IPS-NIHi11 (cell line): Measurements from ENCODE around the gene C16orf89.
A peak's percentile ranks its signal among the peaks of the same experiment; 100 is the strongest.

Source experiments
- DNase-seq: peaks from one replicate; pipeline ENCODE4 v3.0.0; 2012; ENCODE audit warnings: mixed read lengths, low spot score

Gene C16orf89

DNA sequence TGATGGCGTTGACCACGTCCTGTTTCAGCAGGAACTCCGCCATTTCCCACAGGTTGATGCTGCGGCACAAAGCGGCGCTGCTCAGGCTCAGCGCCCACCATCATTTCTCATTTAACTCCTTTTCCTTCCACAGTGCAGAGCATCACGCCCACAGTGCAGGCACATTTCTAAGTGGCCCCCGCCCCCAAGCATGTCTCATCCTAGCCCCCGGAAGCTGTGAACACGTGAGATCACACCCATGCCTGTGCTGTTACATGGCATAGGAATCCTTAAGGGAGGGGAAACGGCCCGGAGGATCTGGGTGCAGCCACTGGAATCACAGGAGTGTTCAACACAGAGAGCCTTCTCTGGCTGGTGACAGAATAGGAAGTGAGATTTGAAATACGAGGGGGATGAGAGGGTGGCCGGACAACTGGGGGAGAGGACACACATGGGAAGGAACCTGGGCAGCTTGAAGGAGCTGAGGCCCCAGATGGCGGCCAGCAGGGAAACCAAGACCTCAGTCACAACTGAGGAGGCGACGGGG lies 36.7 kb downstream of the C16orf89 start:
- no peak for DNase-seq

DNA sequence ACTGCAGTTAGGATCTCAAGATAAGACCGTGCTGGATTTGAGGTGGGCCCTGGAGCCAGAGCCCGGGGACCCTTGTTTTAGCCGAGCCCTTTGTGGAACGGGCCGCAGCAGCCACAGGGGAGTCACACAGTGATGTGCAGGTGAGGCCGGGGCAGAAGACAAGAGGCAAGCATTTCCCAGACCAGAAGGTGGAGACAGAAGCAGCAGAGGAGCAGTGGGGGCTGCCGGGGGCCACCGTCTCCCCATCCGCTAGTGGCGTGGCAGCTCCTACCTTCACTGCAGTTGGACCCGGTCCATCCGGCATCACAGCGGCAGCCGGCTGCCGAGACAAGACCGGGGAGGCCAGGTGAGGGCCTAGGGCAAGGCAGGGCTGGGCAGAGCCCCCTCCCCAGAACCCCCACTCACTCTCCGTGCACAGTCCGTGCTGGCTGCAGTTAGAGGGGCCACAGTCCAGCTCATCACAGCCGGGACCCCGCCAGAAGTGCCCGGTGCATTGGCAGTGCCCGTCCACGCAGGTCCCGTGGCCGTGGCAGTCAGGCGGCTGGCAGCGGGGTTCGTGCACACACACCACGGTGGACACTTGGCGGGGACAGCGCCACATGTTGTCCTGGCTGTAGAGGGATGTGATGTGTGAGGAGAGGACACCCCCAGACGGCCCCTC lies 38.1 kb downstream of the C16orf89 start:
- DNase-seq: no peak

DNA sequence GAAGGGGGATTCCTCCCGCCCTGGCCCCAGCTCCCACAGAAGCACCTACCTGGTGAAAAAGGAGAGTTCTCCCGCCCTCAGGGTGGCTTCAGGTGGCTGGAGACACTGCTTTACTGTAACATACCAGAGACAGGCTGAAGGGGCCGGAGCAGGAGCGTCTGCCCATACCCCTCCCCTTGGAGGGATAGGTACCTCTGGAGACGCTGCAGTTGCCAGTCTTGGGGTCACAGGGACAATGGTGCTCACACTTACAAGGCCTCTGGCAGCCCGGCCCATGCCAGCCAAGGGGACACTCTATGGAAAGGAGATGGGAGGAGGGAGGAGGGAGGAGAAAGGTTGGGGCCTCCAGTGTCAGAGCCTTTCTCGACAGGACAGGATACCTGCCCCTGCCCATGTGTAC lies 38.7 kb downstream of the C16orf89 start:
- no peak for DNase-seq

DNA sequence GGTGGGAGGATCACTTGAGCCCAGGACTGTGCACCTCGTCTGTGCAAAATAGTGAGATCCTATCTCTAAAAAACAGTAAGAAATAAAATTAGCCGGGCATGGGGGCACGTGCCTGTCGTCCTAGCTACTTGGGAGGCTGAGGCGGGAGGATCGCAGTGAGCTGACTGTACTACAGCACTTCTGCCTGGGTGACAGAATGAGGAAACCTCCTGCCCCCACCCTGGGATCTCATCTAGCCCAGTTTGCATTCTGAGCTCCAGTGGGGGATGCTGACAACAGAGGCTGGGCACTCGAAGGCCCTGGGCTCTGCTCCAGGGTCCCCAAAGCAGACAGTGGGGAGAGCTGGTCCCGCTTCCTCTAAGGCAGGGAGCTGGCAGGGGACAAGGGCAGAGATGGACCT lies 39.1 kb downstream of the C16orf89 start:
- no peak for DNase-seq

DNA sequence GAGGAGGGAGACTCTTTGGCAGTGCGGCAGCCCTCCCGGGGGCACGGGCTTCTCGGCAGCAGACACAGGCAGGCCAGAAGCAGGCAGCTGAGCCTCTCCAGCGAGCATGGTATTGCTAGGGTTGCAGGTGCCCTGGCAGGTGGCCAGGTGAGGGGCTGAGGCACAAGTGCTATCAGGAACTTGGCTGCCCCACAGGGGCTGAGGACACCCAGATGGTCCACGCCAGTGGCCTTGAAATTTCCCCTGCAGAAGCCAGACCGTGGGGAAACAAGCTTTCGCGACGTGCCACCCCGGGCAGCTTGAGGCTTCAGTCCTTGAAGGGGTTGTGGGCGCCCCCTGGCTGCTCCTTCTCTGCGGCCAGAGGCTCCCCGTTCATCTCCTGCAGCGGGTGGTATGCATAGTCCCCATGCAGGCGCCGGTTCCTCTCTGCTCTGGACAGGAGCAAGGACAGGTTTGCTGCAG lies 40.6 kb downstream of the C16orf89 start:
- DNase-seq: peak; percentile 88

DNA sequence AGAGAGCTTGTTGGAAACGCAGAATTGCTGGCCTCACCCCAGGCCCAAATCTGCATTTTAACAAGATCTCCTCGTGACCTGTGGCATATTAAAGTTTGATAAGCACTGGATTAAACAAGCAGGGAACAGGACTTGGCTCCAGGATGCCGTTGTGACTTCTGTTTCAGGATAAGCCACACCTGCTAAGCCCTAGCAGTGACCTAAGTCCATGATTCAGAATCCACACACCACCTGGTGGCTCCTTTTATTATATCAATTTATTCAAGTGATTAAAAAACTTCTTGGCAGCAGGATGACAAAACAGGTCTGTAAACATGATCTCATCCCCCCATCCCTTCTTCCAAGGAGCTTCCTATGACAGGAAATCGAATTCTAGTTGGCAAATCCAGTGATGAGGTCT lies 41.1 kb downstream of the C16orf89 start:
- no peak for DNase-seq

DNA sequence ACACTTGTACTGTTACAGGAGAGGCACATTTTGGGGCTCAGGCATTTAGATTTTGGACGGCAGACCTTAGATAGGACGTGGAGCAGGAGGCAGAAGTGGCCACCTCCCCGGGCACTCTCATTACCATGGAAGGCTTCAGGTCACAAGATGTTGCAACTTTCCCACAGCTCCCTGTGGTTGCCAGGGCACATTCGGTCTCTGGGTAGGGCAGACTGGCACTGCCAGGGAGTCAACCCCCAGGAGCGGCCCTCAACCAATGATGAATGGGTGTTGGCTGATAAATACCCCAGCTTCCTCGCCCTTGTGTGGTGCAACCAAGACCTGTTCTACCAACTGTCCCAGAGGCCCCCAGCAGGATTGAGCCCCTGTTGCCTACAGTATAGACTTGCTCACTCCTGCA lies 43.2 kb downstream of the C16orf89 start:
- no peak for DNase-seq

DNA sequence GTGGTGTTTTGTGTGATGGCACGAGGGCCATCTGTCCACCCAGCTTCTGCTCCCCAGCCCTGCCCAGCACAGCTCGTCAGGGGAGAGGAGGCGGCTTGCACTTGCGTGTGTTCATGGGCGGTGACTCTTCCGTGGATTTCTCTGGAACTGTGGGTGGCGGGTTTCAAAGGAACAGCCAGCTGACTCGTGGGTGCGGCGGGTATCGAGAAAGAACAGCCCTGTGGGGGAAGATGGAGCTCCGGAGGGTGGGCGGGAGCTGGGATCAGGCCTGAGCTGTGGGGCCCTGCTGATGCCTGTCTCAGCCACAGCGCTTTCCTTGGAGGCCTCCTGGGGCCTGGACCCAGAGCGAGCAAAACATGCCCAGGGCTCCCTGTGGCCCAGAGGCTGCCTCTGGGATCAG lies 45.2 kb downstream of the C16orf89 start:
- DNase-seq: no peak

DNA sequence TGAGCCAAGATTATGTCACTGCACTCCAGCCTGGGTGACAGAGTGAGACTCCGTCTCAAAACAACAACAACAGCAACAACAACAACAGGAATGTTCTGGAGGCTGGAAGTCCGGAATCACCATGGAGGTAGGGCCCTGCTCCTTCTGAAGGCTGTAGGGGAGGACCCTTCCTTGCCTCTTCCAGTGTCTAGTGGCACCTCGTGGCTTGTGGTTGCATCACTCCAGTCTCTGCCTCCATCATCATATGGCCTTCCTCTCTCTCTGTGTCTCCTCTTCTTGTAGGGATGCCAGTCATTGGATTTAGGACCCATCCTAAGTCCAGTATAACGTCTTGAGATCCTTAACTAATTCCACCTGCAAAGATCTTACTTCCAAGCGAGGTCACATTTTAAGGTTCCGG lies 46.0 kb downstream of the C16orf89 start:
- DNase-seq: no peak

DNA sequence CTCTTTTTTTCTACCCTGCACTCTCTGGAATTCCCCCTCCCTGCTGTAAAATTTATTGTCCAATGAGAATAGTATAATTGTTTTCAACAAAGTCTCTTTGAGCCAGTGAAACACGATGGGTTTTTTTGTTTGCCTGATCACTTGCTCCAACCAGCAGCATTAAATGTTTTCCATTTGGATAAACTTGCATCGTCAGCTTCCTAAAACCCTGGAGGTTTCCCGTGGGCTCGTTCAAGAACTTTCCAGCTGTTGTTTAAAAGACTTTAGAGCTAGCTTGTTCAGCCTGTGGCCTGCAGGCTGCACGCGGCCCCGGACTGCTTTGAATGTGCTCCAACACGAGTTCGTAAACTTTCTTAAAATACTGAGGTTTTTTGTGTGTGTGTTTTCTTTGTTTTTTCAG lies 47.0 kb downstream of the C16orf89 start:
- DNase-seq: no peak

DNA sequence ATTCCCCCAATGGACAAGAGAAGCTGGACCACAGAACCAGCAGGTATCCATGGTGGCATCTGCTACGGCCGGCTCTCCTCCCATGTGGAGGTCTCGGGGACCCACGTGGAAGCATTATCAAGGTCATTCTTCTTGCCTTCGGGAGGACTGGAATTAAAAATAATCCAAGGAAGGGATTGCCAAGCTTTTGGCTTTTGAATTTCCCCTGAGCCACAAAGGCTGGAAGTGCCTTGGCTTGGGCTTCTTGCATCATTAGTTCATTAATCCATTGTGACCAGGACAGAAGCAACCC lies 48.1 kb downstream of the C16orf89 start:
- DNase-seq: no peak

DNA sequence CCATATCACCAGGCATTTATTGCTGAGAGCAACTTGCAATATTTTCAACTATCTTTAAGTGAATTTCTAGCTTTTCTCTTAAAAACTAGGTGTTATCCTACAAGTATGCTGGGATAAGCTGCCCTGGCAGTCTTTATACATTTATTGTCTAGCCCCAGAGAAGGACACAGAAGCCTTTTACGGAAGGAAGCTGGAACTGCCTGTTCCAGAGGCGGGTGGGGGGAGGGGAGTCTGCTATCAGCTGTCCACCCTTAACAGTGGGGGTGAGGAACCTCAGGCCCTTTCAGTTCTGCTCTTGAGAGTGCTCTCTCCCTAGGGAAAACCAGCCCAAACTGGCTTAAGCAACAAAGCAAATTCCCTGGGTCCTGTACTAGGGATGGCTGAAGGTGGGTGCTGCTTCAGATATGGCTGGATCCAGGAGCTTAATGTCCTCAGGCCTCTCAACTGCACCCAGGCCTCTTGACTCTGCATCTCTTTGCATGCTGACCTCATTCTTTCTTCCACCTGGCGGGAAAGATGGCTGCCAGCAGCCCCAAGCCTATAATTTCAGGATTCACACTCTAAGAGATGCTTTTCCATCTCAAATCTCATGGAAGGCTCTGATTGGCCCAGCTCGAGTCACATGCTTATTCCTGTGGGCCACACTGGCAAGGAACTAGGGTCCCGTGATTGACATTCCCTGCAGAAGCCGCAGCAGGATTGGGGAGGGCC lies 48.6 kb downstream of the C16orf89 start:
- DNase-seq: no peak

DNA sequence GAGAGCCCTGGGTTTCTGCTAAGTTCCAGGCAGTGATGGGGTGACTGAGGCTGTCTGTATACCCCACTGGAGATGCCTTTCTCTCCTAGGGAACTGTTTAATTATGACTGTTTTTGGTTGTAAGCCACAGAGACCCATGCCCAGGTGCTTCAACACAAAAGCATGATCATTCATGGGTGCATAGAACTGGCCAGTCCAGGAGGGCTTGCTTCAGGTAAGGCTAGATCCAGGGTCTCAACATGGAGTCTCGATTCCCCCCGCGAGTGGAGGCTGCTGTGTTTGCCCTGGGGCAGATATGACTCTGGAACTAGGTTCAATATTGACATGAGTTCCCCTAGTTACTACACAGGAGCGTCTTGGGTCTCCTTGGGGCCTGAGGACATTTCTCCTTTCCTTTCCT lies 49.9 kb downstream of the C16orf89 start:
- no peak for DNase-seq

DNA sequence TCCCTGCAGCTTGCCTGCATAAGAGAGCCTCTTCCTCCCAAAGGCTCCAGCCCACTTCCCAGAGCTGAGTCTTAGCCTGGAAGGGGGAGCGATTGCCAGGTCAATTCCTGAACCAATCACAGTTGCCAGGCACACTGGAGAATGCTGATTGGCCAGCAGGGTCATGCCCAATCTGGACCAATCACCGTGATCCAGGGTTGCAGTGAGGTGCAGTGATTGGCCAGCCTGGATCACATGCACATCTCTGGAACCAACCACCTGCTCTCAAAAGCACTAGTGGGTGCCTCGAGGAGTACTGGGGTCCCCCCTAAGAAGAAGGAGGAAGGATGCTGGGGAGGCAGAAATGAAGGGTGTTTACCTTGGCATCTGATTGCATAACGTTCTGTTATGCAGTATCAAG lies 50.4 kb downstream of the C16orf89 start:
- peak; percentile 70 for DNase-seq

DNA sequence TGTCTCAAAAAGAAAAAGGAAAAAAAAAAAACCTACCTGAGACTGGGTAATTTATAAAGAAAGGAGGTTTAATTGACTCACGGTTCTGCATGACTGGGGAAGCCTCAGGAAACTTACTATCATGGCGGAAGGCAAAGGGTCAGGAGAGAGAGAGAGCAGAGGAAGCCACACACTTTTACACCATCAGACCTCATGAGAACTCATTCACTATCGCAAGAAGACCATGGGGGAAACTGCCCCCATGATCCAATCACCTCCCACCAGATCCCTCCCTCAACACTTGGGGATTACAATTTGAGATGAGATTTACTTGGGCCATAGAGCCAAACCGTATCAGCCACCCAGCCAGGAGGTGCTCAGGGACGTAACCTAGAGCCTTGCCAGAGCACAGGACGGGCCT lies 52.9 kb downstream of the C16orf89 start:
- no peak for DNase-seq

DNA sequence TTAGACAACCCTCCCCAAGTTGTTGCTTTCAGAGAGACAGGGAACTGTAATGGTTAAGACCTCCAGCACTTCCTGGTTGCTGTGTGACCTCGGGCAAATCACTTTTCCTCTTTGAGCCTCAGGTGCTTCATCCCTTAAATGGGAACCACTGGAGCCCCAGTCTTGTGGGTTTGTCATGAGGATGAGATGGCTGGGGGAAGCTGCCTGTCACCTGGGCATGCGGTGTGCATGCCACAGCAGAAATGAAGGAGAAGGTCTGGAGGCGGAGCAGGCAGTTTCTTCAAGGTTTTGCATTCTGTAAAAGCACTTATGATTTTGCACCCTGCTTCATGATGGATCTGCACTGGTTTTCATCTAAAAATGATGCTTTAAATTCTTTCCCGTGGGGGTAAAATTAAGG lies 54.1 kb downstream of the C16orf89 start:
- no peak for DNase-seq

DNA sequence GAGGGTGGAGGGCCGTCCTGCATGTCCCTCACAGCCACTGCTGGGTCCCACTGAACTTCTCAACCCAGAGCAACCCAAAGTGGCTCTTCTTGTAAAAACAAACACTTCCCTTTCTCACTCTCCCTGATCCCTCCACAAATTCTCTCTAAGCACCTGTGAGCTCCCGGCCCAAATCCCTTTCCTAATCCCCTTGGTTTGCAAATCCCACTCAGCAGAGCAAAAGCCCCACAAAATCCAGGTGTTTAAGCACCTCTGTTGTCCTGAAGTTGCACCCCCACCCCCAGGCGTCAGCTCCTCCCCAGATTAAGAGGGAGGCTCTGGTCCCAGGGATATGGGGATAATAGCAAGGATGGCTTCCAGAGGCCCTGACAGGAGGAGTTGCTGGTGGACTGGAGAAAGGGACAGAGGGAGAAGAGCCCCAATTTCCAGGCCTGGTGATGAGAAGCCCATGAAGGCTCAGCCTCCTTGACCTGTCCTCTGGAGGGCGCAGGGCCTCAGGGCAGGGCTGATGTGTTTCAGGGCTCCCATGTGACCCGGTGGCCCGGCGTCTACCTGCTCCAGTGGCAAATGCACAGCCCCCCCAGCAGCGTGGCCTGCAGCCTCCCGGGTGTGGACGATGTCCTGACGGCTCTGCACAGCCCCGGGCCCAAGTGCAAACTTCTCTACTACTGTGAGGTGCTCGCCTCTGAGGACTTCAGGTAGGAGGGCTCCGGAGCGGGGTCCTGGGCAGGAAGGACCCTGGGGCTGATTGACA lies 55.0 kb downstream of the C16orf89 start:
- DNase-seq: peak; percentile 62

DNA sequence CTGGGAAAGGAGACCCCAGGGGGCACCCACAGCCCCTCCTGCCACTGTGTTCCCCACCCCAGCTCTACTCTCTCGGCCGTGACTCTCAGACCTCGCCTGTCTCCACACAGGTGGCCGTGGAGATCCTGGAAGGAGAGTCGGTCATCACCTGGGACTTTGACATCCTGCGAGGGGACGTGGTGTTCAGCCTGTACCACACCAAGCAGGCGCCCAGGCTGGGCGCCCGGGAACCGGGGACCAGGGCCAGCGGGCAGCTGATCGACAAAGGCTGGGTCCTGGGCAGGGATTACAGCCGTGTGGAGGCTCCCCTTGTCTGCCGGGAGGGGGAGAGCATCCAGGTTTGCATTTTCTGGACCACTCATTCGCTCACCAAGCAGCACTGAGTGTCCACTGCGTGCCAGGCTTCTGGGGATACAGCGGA lies 57.4 kb downstream of the C16orf89 start:
- DNase-seq: no peak

DNA sequence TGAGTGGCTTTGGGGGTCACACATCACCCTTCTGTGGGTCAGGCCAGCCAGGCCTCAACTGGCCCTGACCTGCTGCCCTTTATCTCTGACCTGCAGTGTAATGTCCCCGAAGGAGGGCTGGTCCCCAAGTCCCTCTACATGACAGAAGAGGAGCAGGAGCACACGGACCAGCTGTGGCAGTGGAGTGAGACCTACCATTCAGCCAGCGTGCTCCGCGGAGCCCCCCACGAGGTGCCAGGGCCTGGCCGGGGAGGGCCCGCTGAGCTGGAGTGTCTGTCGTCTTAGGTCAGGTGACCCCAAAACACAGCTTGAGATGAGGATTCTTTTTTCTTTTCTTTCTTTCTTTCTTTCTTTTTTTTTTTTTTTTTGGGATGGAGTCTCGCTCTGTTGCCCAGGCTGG lies 58.5 kb downstream of the C16orf89 start:
- no peak for DNase-seq

DNA sequence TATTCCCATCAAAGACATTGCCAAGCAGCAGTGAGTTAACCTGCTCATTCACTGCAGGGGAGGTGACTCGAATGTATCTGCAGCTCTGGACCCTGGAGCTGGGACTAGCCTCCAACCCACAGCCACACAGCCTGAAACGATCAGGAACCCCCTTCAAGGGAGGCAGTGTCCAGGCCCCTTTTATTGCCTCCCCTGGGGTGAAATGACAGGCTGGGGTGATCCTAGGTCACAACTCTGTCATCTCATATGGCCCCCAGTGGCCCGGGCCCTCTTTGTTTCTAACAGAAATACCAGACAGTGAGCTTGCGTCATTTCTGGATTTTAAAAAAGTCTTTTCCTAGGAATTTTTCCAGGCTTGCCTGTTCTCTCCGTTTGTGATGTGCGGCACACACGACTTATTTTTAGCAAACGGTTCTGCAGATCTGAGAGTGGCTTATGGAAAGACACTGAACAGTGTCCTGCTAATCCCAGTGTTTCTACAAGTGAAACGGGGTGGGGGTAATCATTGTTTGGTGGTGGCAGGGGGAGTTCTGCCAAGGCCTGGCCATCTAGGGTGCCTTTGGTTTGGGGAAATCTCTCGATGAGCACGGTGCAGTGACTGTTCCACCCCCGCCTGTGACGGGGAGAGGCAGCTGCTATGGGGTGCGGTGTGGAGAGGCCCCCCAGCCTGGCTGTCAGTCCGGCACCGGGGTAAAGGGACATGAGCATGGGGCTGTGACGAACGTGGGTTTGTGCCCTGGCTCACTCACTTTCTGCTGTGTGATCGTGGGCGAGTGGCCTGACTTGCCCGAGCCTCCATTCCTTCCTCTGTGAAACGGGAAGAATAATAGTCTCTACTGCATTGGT lies 59.2 kb downstream of the C16orf89 start:
- DNase-seq: no peak

DNA sequence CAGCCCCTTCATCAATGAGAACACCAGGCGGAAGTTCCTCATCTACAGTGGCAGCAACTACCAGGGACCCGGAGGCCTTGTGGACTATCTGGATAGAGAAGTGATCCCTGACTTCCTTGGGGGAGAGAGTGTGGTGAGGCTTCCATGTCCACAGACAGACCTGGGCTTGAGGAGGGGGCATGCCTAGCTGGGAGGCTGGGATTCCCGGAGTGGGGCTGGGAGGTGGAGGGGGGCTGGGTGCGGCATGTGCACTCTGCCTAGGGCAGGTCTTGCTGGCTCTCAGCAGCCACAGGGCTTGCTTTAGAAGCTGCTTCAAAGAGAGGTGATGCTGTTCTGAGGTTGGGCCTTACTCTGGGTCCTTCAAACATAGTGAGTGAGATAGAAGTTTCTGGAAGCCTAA lies 59.8 kb downstream of the C16orf89 start:
- no peak for DNase-seq

DNA sequence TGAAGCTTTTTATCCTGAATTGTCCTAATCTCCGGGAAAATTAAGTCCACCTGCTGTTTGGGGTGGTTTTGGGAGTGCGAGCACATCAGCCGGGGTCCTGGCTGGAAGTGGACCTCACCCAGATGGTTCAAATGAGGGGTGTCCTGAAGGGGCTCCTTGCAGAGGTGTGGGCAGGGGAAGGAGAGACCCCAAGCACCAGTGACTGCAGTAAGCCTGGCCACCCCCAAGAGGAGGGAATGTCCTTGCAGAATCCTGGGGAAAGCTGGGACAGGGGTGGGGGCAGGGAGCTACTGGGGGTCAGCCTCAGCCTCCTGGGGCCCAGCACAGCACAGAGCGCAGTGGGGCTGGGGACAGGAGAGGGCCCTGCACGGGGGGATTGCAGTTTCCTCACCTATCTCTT lies 61.4 kb downstream of the C16orf89 start:
- no peak for DNase-seq
